GM21786 (cell line): Measurements from ENCODE around the gene CLTCL1.
"Not testable (repeated sequence)": the region's sequence is repeated elsewhere in the genome, so short reads cannot be mapped to it uniquely, and the experiment has no call there.

Source experiments
- ATAC-seq: cut with Tn5 transposase; IDR thresholded peaks from one replicate; pipeline ENCODE4 v1.9.1; 2021; ENCODE audit not compliant: unreplicated experiment

The CLTCL1 gene

DNA sequence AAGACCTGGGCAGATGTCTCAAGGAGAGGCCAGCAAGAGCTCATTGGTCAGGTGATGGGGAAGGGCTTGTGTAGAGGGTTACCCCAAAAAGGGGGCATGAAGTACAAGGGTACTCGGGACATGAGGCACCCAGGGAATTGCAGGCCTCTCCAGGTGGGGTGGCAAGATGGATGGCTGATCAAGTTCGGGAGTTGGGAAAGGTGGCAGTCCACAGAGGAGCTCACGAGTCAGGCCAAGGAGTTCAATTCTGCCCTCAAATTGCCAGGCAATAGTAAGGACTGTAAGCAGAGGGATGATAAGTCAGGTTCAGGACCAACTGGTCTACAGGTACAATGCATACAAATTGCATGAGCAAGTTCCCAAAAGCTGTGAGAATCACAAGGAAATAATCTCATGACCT, 70.7 kb downstream of the CLTCL1 start:
- ATAC-seq: no peak

DNA sequence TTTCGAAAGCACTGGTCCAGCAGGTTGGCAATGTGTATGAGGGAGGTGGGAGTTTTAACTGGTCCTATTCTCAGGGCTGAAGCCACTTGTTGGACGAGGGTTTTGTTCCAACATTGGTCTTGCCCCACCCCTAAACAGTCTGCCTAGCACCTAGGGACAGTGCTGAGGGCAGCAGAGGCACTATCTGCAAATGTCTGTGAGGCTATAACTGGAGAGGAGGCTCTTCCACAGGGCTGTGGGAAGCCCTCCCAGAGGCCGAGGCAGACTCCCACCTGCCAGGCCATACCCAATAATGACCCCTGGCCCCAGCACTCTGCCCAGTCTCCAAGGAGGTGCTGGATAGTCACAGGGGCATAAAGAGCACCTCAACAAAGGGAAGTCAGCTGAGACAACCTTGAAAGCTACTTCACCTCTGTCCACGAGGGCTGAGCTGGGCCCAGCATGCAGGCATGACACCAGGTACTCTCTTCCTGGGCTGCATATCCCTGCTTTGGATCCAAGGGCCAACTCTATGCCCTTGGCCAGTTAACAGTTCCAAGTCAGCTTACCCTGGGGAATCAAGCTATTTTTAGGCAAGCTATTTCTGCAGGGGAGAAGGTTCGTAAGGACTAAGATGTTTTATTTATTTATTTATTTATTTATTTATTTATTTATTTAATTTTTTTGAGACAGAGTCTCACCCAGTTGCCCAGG, 72.8 kb downstream of the CLTCL1 start:
- no peak for ATAC-seq

DNA sequence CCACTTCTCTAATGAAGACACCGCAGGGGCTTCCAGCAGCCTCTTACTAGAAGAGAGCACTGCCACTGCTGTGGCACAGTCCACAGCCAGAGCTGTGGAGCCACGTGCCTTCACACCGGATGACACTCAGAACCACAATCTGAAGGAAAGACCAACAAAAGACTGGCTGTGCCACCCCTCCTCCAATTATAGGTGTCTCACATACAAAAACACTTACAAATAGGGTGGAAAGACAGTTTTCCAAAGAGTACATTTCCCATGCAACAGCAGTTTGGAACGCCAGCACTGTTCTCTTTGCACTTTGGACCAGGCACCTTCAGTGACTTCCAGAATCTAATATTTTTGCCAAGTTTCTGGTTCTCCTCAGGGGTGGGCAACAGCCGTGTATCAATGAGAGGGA, 74.9 kb downstream of the CLTCL1 start:
- ATAC-seq: no peak

DNA sequence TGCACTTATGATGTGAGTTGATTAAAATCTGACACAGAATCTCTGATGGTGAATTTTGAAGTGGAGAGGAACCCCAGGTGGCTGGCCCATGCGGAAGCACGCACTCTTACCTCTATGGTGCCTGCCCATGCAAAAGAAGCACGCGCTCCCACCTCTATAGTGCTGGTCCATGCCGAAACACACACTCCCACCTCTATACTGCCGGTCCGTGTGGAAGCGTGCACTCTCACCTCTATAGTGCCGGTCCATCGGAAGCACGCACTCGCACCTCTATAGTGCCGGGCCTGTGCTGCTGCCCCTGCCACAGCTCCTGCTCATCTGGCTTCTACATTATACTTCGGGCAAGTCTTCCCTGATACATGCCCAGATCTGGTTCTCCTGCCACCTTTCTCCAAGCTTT, 76.2 kb downstream of the CLTCL1 start:
- ATAC-seq: no peak

DNA sequence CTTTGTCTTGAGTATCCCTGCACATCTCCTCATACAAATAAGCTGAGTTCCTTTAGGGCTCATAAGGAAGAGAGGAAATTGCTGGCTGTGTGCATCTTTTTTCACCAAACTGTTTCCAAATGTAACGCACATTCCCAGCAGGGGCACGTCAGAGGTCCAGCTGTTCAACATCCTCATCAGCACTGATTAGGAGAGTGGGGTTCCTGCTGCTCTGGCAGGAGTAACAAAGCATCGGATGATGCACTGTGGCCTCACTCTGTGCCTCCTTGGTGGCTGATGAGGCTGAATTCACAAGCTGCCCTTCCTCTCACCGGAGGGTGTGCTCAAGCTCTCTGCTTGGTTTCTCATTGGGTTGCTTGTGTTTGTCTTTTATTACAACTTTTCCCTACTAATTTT, 77.4 kb downstream of the CLTCL1 start:
- no peak for ATAC-seq

DNA sequence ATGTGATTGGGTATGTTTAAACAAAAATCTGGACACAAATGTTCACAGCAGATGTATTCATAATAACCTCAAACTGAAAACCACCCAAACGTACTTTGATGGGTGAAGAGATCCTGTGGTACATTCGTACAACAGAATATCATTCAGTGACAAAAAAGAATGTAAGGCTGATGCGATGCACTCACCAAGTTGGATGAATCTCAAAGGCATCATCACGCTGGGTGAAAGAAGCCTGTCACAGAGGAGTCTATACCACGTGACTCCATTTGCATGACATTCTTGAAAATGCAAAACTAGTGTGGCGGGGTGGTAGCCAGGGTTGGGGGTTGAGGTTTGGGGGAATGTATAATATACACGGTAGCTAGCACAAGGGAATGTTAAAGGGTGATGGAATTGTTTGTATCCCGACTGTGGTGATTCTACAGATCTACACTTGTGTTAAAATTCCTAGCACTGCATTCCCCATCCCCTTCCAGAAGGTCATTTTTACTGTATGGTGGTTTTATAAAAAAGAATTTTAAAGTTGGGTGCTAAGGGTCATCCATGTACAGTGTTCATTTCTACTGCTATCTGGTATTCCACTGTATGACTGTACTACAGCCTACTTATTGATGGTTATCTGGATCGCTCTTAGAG, 78.0 kb downstream of the CLTCL1 start:
- ATAC-seq: no peak

DNA sequence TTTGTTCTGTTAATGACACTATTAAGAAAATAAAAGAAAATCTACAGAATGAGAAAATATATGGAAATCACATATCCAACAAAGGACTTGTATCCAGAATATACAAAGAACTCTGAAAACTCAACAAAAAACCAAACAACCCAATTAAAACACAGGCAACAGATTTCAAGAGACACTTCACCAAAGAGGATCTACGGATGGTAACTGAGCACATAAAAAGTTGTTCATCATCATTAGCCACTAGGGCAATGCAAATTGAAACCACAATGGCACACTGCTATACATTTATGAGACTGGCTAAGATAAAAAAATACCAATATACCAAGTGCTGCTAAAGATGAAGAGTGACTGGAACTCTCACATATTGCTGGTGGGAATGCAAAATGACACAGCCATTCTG, 78.5 kb downstream of the CLTCL1 start:
- no peak for ATAC-seq

DNA sequence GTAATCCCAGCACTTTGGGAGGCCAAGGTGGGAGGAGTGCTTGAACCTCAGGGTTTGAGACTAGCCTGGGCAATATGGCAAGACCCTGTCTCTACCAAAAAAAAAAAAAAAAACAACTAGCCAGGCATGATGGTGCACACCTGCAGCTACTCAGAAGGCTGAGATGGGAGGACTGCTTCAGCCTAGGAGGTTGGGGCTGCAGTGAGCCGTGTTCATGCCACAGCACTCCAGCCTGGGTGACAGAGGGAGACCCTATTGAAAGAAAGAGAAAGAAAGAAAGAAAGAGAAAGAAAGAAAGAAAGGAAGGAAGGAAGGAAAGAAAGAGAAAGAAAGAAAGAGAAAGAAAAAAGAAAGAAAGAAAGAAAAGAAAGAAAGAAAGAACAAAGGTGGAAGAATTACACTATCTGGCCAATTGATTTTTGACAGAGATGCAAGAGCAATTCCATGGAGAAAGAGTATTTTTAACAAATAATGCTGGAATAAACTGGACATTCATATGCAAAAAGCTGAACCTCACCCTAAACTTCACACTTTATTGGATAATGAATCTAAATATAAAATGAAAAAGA, 79.1 kb downstream of the CLTCL1 start:
- ATAC-seq: no peak

DNA sequence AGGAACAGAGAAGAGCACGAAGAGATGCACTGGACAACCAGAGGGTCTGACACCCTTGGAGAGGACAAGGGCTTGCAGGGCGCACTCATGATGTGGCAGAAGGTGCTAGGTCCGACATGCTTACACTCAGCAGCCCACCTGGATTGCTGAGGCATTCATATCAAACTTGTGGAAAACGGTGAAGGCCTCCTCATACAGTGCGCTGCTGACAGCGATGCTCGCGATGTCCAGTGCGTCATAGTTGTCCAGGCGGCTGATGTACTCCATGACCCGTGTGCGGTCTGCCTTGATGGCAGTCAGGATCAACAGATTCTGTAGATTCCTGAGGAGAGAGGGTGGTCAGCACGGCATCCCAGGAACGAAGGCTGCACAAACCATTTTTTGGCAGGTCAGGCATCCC, 81.3 kb downstream of the CLTCL1 start:
- ATAC-seq: no peak

DNA sequence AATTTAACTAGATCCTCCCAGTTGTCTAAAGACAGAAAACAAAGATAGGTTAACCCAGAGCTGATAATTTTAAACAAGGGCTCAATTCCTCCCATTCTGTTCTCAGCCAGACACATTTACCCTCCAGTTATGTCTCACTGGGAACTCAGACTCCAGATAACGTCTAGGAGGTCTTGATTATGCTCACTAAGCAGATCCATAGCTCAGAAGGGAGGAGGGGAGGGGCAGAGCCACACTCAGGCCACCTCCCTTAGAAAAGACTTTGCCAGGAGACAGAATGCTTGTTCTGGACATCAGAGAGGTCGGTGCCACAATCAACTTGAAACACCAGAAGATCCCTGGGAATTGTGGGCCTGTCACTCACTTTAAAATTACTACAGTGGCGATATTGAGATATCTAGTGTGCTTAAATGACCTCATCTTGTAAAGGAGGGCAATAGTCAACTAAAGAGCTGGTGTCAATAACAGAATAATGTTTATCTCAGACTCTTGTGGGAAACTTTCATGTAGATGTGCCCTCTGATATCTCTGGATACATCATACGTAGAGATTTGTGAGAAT, 83.2 kb downstream of the CLTCL1 start:
- ATAC-seq: no peak

DNA sequence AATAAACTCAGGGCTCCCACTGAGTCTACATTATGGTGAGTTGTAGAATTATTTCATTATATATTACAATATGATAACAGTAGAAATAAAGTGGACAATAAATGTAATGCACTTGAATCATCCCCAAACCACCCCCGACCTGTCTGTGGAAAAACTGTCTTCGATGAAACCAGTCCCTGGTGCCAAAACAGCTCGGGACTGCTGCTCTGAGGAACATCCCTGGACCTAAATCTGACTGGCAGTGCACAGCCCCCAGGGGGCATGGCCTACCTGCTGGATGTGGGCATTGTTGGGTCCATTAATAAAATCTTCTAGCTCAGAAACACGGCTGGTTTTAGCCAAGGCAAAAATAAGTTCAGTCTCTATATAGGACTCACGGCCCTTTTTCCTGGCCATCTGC, 83.6 kb downstream of the CLTCL1 start:
- no peak for ATAC-seq

DNA sequence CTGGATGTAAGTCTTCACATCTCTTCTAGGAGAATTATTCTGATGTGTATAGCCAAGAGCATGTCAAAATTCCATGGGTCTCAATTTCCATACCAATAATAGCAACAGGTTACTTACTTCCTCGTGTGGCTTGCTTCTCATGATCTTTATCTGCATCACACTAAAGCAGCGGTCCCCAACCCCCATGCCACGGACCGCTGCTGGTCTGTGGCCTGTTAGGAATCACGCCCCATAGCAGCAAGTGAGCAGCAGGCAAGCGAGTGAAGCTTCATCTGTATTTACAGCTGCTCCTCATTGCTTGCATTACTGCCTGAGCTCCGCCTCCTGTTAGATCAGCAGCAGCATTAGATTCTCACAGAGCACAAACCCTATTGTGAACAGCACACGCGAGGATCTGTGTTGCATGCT, 84.1 kb downstream of the CLTCL1 start:
- no peak for ATAC-seq

DNA sequence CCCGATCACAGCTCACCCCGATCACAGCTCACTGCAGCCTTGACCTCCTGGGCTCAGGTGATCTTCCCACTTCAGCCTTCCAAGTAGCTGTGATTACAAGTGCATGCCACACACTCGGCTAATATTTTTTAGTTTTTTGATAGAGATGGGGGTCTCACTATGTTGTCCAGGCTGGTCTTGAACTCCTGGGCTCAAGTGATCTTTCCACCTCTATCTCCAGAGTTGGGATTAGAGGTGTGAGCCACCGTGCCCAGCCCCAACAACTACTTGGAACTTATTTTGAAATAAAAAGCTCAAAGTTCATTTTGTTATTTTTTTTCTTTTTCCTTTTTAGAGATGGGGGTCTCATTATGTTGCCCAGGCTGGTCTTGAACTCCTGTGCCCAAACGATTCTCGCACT, 85.2 kb downstream of the CLTCL1 start:
- ATAC-seq: no peak

DNA sequence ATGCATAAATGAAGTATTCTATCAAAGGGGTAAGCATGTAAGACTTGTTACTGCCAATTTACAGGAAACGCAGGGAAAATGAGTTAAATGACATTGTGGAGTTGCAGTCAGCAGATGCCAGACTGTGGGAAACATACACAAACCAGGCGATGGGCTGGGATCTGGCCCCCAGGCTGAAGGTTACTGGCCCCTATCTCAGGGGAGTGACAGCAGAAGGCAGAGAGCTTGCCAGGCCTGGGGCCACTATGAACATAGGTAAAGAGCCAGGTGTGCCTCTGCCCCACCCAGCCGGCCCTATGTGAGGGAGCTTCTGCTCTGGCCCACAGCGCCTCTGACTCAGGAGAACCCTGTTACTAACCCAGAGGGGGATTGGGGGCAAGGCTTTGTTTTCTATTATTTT, 86.9 kb downstream of the CLTCL1 start:
- ATAC-seq: no peak

DNA sequence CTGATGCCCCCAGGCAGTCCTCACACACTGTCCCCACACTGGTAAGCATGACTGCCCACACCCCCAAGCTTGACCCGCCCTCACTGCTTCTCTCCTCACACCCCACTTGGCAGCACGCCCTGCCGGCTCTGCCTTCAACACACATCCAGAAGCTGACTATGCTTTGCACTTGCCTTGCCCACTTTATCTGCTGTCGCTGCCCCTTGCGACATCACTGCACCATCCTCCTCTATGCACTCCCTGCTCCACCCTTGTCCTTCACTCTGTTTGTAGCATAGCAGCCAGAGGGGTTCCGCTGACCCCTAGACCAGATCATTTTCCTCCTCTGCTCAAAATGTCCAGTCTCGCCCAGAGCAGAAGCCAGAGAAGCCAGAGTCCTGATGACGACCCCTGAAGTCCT, 87.7 kb downstream of the CLTCL1 start:
- no peak for ATAC-seq

DNA sequence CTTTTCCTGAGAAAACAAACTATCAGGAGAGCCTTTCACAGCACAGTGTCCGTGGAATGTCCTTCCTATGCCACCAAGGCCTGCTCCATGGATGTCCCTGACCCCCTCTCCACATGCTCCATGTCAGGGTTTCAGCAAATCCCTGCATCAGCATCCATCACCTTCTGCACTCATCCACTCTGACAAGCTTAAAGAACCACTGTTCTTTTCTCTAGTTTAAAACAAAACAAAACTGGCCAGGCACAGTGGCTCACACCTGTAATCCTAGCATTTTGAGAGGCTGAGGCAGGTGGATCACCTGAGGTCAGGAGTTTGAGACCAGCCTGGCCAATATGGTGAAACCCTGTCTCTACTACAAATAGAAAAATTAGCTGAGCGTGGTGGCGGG, 88.7 kb downstream of the CLTCL1 start:
- not testable (repeated sequence) for ATAC-seq

DNA sequence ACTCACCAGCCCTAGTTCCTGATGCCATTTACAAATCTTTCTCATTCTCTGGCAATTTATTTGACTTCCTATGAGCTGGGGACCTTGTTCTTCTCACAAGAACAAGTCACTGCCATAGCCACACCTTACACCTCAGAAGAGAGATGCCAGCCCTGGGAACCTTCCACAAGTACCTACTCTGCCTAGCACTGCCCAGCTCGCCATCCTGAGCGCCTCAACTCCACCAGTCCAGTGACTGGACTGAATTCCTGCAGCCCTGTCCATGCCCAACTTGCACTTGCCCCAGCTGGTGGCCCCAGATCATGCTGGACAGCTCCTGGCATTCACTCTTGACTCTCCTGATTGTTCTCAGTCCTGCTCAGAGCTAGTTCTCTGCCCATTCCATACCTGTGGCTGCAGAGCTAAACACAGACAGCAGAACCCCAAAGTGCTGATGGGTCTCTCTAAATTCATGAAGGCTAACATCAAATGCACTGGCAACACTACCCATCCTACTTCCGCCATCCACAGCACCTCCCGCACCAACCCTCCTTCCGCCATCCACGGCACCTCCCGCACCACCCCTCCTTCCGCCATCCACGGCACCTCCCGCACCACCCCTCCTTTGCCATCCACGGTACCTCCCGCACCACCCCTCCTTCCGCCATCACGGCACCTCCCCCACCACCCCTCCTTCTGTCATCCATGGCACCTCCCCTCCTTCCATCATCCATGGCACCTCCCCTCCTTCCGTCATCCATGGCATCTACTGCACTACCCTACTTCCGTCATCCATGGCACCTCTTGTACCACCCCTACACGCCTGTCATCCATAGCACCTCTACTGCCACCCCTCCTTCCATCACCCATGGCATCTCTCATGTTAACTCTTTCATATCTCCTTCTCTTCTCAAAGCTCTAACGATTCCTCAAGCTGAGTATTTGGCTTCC, 89.4 kb downstream of the CLTCL1 start:
- ATAC-seq: no peak

DNA sequence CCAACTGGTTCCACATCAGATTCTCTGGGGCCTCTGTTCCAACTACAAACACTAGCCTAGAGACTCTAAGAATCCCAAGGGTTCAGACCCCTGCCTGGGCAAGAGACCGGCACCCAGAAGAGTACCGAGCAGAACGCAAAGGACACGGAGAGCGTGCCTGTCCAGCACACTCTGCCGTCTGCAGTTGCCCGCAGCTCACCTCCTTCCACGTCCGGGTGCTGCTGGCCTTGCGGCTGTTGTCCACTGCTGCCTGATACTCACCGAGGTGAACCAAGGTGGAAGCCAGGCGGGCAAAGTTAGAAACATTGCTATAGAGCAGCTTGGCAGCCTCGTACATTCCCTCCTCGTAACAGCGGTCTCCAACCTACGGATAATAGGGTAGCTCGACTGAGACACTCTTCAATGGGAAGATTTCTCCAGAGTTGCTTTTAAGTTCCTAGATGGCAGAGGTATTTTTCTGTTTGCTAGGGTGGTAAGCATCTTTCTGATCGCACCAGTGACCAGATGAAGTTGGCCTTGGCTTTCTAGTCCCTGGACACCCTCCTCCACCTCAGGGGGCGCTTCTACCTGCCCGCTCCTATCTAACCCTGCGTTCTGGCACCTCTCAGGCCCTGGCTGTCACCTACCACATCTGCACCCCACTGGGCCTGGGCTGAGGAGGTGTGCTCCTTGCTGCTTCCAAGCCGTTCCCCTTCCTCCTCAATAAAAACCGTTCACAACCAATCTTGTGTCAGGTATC, 90.2 kb downstream of the CLTCL1 start:
- no peak for ATAC-seq

DNA sequence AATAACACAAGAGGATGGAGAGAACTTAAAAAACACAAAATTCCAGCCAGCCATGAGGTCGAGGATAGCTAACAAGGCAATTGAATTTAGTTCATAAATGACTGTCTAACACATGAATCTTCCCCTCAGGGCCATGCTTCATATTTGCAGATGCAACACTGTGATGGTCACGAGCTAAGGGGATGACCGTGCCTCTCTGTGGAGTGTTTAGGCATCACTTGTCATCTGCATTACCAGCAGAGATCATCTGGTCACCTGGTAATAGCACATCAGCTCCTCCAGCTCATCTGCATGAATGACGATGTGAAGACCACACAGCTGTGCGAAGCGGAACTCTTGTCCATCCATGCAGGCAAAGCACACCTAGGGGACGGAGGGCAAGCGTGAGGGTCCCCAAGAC, 92.0 kb downstream of the CLTCL1 start:
- ATAC-seq: no peak

DNA sequence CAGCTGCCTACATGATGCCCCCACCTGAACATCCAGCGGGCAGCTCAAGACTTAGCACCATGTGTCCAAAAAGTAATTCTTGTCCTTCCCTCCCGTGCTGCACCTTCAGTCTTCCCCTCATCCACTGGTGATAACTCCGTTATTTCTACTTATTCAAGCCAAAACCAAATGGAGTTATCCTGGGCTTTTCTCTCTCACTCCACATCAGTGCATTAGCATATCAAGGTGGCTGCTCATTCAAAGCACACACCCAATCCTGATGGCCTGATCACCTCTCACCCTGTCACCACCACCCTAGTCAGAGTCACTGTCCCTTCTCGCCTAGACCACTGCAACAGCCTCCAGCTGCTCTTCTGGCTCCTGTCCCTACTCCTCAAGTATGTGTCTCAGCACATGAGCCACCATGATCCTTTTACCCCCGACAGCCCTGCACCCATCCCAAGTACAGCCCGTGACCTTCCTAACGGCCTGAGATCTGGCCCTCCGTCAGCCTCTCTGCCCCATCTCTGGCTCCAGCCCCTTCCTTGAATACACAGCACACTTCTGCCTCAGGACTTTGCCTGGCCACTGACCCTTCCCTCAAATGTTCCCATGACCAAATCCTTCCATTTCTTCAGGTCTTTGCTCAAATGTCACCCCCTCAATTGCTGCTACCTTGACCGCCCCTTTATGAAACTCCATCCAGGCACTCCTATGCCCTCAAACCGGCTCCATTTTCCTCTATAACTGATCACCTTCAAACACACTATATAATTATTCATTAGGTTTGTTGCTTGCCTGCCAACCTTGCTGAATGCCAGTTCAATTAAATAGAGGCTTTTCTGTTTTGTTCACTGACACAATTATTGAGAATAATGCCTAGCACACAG, 93.3 kb downstream of the CLTCL1 start:
- no peak for ATAC-seq
